Gastroesophageal sphincter (tissue), 3 donors: ENCODE measurements around the gene SLC2A11.

Experiments
- EP300 ChIP-seq: sonication (generic); formaldehyde crosslinking; IDR thresholded peaks from one replicate; pipeline ENCODE4 v1.6.1; 2017; ENCODE audit warnings: antibody characterized with exemption, mild to moderate bottlenecking
- POLR2A ChIP-seq, 2 donors: fragments of 450-650 bp; IDR thresholded peaks; one replicate each; pipeline ENCODE4 v1.6.1; 2017; ENCODE audit warnings: antibody characterized with exemption in 2 of 2, mild to moderate bottlenecking in 2 of 2, moderate library complexity in 1 of 2
- TF ChIP-seq, protein P1 (sequence below), 4 experiments: fragments of 200-600 bp in 2 of 4; fragments of 450-650 bp in 2 of 4; sonication (generic) in 1 of 4; IDR thresholded peaks; one replicate each; pipeline ENCODE4 v1.5.1; 2017 to 2019; ENCODE audit warnings: antibody characterized with exemption in 4 of 4, mild to moderate bottlenecking in 2 of 4, moderate library complexity in 2 of 4

DNA sequence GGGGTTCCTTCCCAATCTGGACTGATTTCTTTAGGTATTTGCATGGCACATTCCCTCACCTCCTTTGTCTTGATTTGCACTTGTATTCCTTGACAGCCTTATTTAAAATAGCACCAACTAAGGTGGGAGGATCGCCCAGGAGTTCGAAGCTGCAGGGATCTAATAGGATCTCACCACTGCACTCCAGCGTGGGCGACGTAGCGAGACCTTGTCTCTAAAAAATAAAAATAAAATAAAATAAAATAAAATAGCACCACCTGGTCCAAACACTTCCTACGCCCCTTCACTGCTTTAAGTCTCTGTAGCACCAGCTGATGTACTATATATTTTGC lies 775 bp downstream of the SLC2A11 start:
- TF ChIP-seq, protein P1, sequence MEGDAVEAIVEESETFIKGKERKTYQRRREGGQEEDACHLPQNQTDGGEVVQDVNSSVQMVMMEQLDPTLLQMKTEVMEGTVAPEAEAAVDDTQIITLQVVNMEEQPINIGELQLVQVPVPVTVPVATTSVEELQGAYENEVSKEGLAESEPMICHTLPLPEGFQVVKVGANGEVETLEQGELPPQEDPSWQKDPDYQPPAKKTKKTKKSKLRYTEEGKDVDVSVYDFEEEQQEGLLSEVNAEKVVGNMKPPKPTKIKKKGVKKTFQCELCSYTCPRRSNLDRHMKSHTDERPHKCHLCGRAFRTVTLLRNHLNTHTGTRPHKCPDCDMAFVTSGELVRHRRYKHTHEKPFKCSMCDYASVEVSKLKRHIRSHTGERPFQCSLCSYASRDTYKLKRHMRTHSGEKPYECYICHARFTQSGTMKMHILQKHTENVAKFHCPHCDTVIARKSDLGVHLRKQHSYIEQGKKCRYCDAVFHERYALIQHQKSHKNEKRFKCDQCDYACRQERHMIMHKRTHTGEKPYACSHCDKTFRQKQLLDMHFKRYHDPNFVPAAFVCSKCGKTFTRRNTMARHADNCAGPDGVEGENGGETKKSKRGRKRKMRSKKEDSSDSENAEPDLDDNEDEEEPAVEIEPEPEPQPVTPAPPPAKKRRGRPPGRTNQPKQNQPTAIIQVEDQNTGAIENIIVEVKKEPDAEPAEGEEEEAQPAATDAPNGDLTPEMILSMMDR (IDR thresholded peaks at IDR 0.05): no peak
- no peak for TF ChIP-seq POLR2A (IDR thresholded peaks at IDR 0.05)
- TF ChIP-seq EP300: no peak
